K562 (cell line): ENCODE data around the gene MYCT1. TPM values are rescaled to one million over a fixed set of nuclear protein-coding genes. Genes with fewer than 3 reads are reported as not detected.

Experiments
- MGA ChIP-seq: fragments of 450-650 bp; IDR thresholded peaks from 2 replicates; pipeline ENCODE4 v1.6.1; 2016; ENCODE audit warnings: mild to moderate bottlenecking, moderate library complexity
- polyA plus RNA-seq, 8 experiments: library from polyadenylated mRNA; depleted of rRNA in 4 of 8; stranded (reverse) in 5 of 8; unstranded in 3 of 8; fragments of >200 nt; fragmentation: Nextera tagmentation in 2 of 8; fragmentation: Illumina TruSeq in 1 of 8; extraction: Ambion mirVana in 2 of 8; extraction: Trizol in 1 of 8; gene quantifications; 2 replicates each; pipeline versions ENCODE4 v1.2.1 to v1.2.3, GENCODE V29; 2011 to 2014; ENCODE audit warnings: inconsistent platforms in 1 of 8, missing spikeins in 1 of 8
- total RNA-seq, 7 experiments: library from RNA; depleted of rRNA in 6 of 7; stranded (reverse); fragments of >200 nt in 6 of 7; fragmentation: Illumina TruSeq in 2 of 7; extraction: Trizol in 2 of 7; gene quantifications; 2 replicates each; pipeline versions ENCODE4 v1.2.1 to v1.2.3, GENCODE V29; 2011 to 2021; ENCODE audit warnings: low replicate concordance in 1 of 7

The MYCT1 gene
- total and polyA plus RNA-seq, 9 of the 15 experiments (the other 6 are each of a cell fraction or from before 2014, with no cell fraction given), result 0.04 to 0.28 (median 0.08) TPM; not detected in 2

- no peak for TF ChIP-seq MGA
These were observed 18.6 kb downstream of the MYCT1 start (continued) for GRCh38 chr6:152716322-152716721.
